Neutrophil (primary cell): ENCODE results near the gene WBP1L.

ENCODE experiments used
- H3K27ac ChIP-seq: fragments of 200-600 bp; sonication (generic); 2 replicates; pipeline ENCODE4 v1.5.1; 2016; ENCODE audit warnings: mild to moderate bottlenecking, moderate library complexity
- H3K27me3 ChIP-seq: fragments of 200-600 bp; sonication (generic); 2 replicates; pipeline ENCODE4 v1.6.0; 2016; ENCODE audit warnings: mild to moderate bottlenecking
- H3K36me3 ChIP-seq: fragments of 200-600 bp; sonication (generic); 2 replicates; pipeline ENCODE4 v1.5.1; 2017
- H3K4me1 ChIP-seq, 2 experiments: fragments of 200-600 bp in 1 of 2; sonication (generic) in 1 of 2; 1 replicate in 1 of 2; 2 replicates in 1 of 2; pipeline versions ENCODE4 v1.5.1 to v1.6.1; 2013 to 2016; ENCODE audit warnings: low read depth in 1 of 2, low read length in 1 of 2, mild to moderate bottlenecking in 1 of 2, moderate library complexity in 1 of 2; ENCODE audit not compliant: control insufficient read depth in 1 of 2, insufficient read depth in 1 of 2
- H3K4me3 ChIP-seq, 2 experiments: fragments of 200-600 bp in 1 of 2; sonication (generic) in 1 of 2; 1 replicate in 1 of 2; 2 replicates in 1 of 2; pipeline ENCODE4 v1.5.1; 2013 to 2016; ENCODE audit warnings: low read depth in 1 of 2, low read length in 1 of 2, mild to moderate bottlenecking in 1 of 2, moderate library complexity in 1 of 2
- H3K9me3 ChIP-seq: fragments of 200-600 bp; sonication (generic); 2 replicates; pipeline ENCODE4 v1.5.1; 2016
- CTCF ChIP-seq: fragments of 200-600 bp; sonication (generic); IDR thresholded peaks from 2 replicates; pipeline ENCODE4 v1.5.1; 2016; ENCODE audit warnings: antibody characterized with exemption

The WBP1L gene

GRCh38 chr10:102764470-102765161 is 20.9 kb downstream of the WBP1L start:
- peaks cover 8% of the 10 kb centered on the region for H3K36me3 ChIP-seq
- peak overlapping the region; percentile 24 for H3K27ac ChIP-seq
- TF ChIP-seq CTCF, result no peak
- no peaks in the 10 kb centered on the region for H3K27me3 ChIP-seq
- H3K4me3 ChIP-seq, result no peak overlapping the region
- no peaks in the 10 kb centered on the region for H3K9me3 ChIP-seq
- peaks cover 9 to 13% of the 10 kb centered on the region in 2 experiments for H3K4me1 ChIP-seq

GRCh38 chr10:102765336-102765735 is 21.6 kb downstream of the WBP1L start:
- peaks cover 9 to 13% of the 10 kb centered on the region in 2 experiments for H3K4me1 ChIP-seq
- H3K4me3 ChIP-seq, result no peak overlapping the region
- TF ChIP-seq CTCF, result no peak
- H3K9me3 ChIP-seq, result no peaks in the 10 kb centered on the region
- no peak overlapping the region for H3K27ac ChIP-seq
- H3K36me3 ChIP-seq, result peaks cover 8% of the 10 kb centered on the region
- no peaks in the 10 kb centered on the region for H3K27me3 ChIP-seq

GRCh38 chr10:102767428-102768160 is 23.8 kb downstream of the WBP1L start:
- H3K27ac ChIP-seq, result no peak overlapping the region
- H3K36me3 ChIP-seq, result peaks cover 8% of the 10 kb centered on the region
- TF ChIP-seq CTCF, result no peak
- no peaks in the 10 kb centered on the region for H3K9me3 ChIP-seq
- no peak overlapping the region for H3K4me3 ChIP-seq
- no peaks in the 10 kb centered on the region for H3K27me3 ChIP-seq
- peaks cover 9 to 13% of the 10 kb centered on the region in 2 experiments for H3K4me1 ChIP-seq

GRCh38 chr10:102769375-102770107 is 25.8 kb downstream of the WBP1L start:
- Histone ChIP-seq H3K27me3 (no peaks in the 10 kb centered on the region), H3K4me3 (no peak overlapping the region), H3K4me1 (peaks cover 11% of the 10 kb centered on the region in 2 experiments), H3K36me3 (peaks cover 8% of the 10 kb centered on the region), H3K27ac (no peak overlapping the region), H3K9me3 (no peaks in the 10 kb centered on the region)
- no peak for TF ChIP-seq CTCF

- Histone ChIP-seq H3K27me3 (no peaks in the 10 kb centered on the region), H3K4me3 (no peak overlapping the region), H3K27ac (no peak overlapping the region), H3K4me1 (peaks cover 5 to 6% of the 10 kb centered on the region in 2 experiments), H3K36me3 (peaks cover 6% of the 10 kb centered on the region), H3K9me3 (no peaks in the 10 kb centered on the region)
- no peak for TF ChIP-seq CTCF
These were observed 26.3 kb downstream of the WBP1L start for GRCh38 chr10:102770108-102770482.
